Heart left ventricle (tissue), 13 donors: ENCODE measurements around the gene NTRK2.

Experiments
- CTCF ChIP-seq, 12 donors: fragments of 200-600 bp; sonication (generic) in 4 of 12; IDR thresholded peaks; one replicate each; pipeline versions ENCODE4 v1.5.0 to v1.8.0; 2018 to 2022; ENCODE audit warnings: antibody characterized with exemption in 12 of 12, mild to moderate bottlenecking in 5 of 12
- POLR2A ChIP-seq, 2 donors: fragments of 450-650 bp; IDR thresholded peaks; one replicate each; pipeline ENCODE4 v1.6.1; 2017; ENCODE audit warnings: antibody characterized with exemption in 2 of 2, mild to moderate bottlenecking in 2 of 2, moderate library complexity in 2 of 2
- donor health status: ischemic (EF 13 %, LVEDD 7.1; RV severe dilation, severe dysfunction).
- donor health status: DM: no; HTN: yes; CAD: no.
- donor health status: DM: no; HTN: no; CAD: no.
- donor health status: ischemic (EF 25% LVEDD 6.9; RV normal size, moderate dysfunction).
- donor health status: ischemic (EF 25% LVEDD 5.7; RV mildly dilated, moderate dysfunction).
- donor health status: ischemic (EF 35%, LVEDD 5.7; RV mildly dilated, moderate dysfunction).
- donor health status: nonischemic (EF 11% LVEDD 7.7; RV severe dilation, severe dysfunction).
- donor health status: DM: yes; HTN: yes; CAD: no.
- donor health status: PGD.
- donor health status: ischemic (EF 29% LVEDD 5.4; RV normal size, mild dysfunction).
- donor health status: nonischemic (EF 23%, LVEDD 6.1; RV moderate dilation, normal function).

GRCh38 chr9:84849049-84849448, 179.5 kb downstream of the NTRK2 start:
- no peak for TF ChIP-seq CTCF (IDR thresholded peaks at IDR 0.05)
- no peak for TF ChIP-seq POLR2A (IDR thresholded peaks at IDR 0.05)
